SK-N-SH treated with all-trans-retinoic acid at 6 μM for 48 hours (cell line): ENCODE data around the gene FGD5.

Source experiments
- CREB5 ChIP-seq: fragments of 250-450 bp; sonication (Bioruptor Pico); IDR thresholded peaks from 2 replicates; pipeline ENCODE4 v1.5.1; 2020; ENCODE audit warnings: low read depth, mild to moderate bottlenecking, moderate library complexity
- ESRRG ChIP-seq: fragments of 250-450 bp; sonication (Bioruptor Pico); IDR thresholded peaks from 2 replicates; pipeline ENCODE4 v1.6.1; 2021; ENCODE audit warnings: mild to moderate bottlenecking
- GLIS3 ChIP-seq: fragments of 250-450 bp; sonication (Bioruptor Pico); IDR thresholded peaks from 2 replicates; pipeline ENCODE4 v1.5.0; 2020; ENCODE audit warnings: mild to moderate bottlenecking, moderate library complexity
- ISL1 ChIP-seq: fragments of 250-450 bp; sonication (Bioruptor Pico); IDR thresholded peaks from 2 replicates; pipeline ENCODE4 v2.1.2; 2022; ENCODE audit warnings: mild to moderate bottlenecking, moderate library complexity
- PATZ1 ChIP-seq: fragments of 250-450 bp; sonication (Bioruptor Pico); IDR thresholded peaks from 2 replicates; pipeline ENCODE4 v1.8.0; 2020; ENCODE audit warnings: mild to moderate bottlenecking, moderate library complexity, borderline replicate concordance
- RARB ChIP-seq: fragments of 250-450 bp; sonication (Bioruptor Pico); IDR thresholded peaks from 2 replicates; pipeline ENCODE4 v1.8.0; 2021; ENCODE audit warnings: mild to moderate bottlenecking, moderate library complexity
- ZNF8 ChIP-seq: fragments of 450-650 bp; formaldehyde crosslinking; IDR thresholded peaks from 2 replicates; pipeline ENCODE4 v1.5.0; 2020; ENCODE audit warnings: mild to moderate bottlenecking, moderate library complexity

GRCh38 chr3:14784087-14784681 is 34.6 kb upstream of the FGD5 start:
- TF ChIP-seq CREB5 (CRISPR knock-in tag), result no peak
- TF ChIP-seq ZNF8, result no peak
- TF ChIP-seq PATZ1 (CRISPR knock-in tag), result no peak
- TF ChIP-seq GLIS3, result no peak
- TF ChIP-seq ISL1 (CRISPR knock-in tag), result no peak
- no peak for TF ChIP-seq ESRRG (CRISPR knock-in tag)
- no peak for TF ChIP-seq RARB (CRISPR knock-in tag)
